AG09319 (cell line): Measurements from ENCODE around the gene CER1.
A peak's percentile ranks its signal among the peaks of the same experiment; 100 is the strongest.
"Not testable (repeated sequence)": the region's sequence is repeated elsewhere in the genome, so short reads cannot be mapped to it uniquely, and the experiment has no call there.

Experiments
- DNase-seq: peaks from one replicate; pipeline ENCODE4 v3.0.0-alpha.2; 2010; ENCODE audit warnings: low read depth; ENCODE audit errors: extremely low read depth
- TF ChIP-seq, protein P1 (sequence below): IDR thresholded peaks from 2 replicates; pipeline ENCODE4 v1.5.1; 2011; ENCODE audit warnings: low read depth, mild to moderate bottlenecking, inconsistent platforms, low read length, moderate library complexity

Gene CER1

DNA sequence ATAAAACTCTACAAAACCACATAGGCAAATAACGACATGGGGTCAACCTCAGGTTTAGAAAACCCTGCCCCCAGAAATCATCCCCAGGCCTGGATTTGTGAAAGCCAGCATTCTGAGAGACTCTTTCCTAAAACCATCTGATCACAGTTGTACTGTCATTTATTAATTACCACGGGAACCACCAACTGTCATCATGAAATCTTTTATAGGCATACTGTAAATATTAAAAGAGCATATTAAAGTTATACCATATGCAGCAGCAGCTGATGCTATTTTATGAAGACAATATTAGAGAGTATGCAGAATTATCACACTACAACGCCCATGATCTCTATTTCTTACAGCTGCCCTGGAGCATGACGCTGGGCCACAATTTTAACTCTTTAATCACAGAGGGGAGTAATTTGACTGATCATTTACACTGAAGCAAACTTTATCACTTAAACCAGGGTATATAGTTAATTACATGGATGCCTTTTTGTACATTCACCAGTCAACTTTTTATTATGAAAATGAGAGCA is 20.3 kb downstream of the CER1 start:
- no peak for DNase-seq
- TF ChIP-seq, protein P1, sequence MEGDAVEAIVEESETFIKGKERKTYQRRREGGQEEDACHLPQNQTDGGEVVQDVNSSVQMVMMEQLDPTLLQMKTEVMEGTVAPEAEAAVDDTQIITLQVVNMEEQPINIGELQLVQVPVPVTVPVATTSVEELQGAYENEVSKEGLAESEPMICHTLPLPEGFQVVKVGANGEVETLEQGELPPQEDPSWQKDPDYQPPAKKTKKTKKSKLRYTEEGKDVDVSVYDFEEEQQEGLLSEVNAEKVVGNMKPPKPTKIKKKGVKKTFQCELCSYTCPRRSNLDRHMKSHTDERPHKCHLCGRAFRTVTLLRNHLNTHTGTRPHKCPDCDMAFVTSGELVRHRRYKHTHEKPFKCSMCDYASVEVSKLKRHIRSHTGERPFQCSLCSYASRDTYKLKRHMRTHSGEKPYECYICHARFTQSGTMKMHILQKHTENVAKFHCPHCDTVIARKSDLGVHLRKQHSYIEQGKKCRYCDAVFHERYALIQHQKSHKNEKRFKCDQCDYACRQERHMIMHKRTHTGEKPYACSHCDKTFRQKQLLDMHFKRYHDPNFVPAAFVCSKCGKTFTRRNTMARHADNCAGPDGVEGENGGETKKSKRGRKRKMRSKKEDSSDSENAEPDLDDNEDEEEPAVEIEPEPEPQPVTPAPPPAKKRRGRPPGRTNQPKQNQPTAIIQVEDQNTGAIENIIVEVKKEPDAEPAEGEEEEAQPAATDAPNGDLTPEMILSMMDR = no peak

DNA sequence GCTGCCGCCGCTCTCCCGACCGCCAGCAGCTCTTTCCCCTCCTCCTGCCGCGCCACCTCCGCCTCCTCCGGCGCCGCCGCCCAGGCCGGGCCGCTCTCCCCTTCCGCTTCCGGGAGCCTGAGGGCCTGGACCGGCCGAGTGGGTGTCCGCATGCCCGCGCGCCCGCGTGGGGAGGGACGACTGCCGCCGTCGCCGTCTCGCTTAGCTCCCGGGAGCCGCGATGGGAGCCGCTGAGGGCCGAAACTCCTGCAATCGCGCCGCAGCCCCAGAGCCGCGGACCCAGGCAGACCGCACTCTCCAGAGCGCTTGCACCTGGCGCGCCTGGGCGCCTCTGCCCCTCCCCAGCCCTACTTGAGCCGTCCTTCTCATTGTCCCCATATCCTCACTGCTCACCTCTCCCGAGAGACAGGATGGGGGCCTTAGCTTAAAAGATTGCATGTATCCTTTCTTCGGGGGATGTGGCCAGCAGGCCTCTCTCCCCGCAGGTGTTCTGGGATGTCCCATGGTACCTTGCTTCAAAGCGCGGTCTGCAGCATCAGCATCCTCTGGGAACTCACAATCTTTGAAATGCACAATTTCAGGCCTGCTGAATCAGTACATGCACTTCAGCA is 29.2 kb downstream of the CER1 start, which contains the start of gene ZDHHC21:
Gene ZDHHC21 (minus strand): TSS at position 182 of the 611 bp plus-strand sequence. CDS start 19,092 bp downstream, outside the sequence.
- peak; percentile 7 for DNase-seq
- TF ChIP-seq, protein P1 = no peak

DNA sequence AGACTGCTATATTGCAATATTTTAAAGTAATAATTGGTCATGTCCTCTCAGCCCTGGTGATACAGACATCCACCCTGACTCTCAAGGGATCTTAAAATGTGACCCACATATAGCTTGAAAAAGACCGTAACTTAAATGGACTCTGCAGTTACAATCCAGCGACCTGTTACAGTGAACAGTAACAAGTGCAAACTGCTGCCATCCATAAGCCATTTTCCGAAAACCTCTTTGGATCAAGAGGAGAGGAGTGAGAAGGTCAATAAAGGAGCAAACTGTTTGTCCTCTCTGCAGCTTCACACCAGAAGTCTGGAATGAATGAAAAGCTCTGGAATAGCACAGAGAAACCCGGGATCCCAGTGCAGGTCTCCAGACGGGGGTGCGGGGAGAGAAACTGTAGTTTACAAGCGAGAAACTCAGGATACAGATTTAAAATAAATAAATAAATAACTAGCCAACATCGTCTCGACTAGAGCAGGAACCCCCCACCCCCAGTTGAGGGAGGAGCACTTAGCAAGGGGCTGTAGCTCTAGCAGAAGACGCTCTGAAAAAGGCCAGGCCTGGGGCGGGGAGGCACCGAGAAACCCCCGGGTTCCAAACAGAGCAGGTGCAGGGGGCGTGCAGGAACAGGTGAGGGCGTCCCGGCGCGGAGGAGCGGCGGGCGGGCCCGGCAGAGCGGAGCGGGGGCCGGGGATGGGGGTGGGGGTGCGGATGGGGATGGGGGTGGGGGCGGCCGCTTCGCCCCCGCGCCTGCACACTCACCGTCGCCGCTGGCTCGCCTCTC is 29.9 kb downstream of the CER1 start:
- TF ChIP-seq, protein P1 = no peak
- no peak for DNase-seq

DNA sequence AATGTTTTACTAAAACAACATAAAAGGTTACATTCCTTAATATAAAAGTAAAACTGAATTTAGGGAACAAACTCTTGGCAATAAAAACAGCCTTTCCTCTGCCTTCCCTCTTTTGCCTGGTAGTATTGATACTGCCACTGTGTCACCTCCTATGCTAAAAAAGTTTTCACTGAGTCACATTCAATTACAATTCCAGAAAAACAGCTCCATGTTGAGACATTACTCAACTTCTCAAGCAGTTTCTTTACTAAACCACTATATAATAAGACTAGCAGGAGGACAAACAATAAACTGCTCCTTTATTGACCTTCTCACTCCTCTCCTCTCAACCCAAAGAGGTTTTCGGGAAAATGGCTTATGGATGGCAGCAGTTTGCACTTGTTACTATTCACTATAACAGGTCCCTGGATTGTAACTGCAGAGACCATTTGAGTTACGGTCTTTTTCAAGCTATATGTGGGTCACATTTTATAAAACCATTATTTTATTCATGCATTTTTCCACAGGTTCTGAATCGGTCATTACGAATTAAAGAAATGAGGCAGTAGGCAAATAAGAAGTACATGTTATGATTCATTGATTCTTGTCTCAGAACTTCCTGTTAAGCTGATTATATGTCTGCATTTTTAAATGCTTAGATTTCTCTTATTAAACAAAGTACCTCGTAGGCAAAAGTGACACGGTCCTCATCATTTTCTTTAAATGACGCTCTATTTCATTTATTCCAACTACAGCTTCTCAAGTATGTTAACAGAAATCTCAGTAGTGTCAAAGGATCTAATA is 31.4 kb downstream of the CER1 start:
- no peak for DNase-seq
- TF ChIP-seq, protein P1 = no peak

DNA sequence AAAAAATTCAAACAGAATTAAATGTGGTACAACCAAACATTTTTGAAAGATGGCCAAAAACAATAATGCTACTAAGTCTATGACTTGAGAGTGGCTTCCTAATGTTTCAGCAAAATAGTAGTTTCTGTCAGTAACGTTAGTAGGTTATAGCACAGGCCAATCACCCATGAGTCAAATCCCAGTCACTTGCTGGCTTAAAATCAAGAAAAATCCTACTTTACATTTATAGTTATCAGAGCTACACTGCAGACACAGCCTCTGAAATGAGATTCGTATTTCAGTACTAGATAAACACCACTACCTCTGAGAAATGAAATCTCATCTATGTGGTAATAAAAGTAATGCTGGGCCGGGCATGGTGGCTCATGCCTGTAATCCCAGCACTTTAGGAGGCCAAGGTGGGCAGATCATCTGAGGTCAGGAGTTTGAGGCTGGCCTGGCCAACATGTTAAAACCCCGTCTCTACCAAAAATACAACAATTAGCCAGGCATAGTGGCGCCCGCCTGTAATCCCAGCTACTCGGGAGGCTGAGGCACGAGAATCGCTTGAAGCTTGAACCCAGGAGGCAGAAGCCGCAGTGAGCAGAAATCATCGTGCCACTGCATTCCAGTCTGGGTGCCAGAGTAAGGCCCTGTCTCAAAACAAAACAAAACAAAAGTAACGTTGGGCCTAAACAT is 35.4 kb downstream of the CER1 start:
- peak; percentile 28 for DNase-seq
- TF ChIP-seq, protein P1 = no peak

DNA sequence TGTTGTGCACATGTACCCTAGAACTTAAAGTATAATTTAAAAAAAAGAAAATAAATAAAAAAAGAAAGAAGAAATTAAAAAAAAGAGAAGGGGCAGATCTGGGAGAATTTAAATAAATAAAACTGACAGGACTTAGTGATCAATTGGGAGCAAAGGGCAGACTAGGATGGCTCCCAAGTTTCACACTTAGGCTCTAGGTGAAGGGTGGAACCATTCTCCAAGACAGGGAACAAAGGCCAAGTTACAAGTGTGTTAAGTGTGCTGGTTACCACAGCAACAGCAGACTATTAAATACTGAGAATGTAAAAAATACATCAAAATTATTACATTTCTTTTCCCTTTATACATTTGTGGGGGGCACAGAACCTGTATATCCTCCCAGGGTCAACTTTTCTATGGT is 36.4 kb downstream of the CER1 start:
- TF ChIP-seq, protein P1 = no peak
- no peak for DNase-seq

DNA sequence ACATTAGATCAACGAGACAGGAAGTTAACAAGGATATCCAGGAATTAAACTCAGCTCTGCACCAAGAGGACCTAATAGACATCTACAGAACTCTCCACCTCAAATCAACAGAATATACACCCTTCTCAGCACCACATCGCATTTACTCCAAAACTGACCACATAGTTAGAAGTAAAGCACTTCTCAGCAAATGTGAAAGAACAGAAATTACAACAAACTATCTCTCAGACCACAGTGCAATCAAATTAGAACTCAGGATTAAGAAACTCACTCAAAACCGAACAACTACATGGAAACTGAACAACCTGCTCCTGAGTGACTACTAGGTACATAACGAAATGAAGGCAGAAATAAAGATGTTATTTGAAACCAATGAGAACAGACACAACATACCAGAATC is 39.9 kb downstream of the CER1 start:
- not testable (repeated sequence) for DNase-seq
